ENCODE results near the gene SEL1L2.

Gene SEL1L2

DNA sequence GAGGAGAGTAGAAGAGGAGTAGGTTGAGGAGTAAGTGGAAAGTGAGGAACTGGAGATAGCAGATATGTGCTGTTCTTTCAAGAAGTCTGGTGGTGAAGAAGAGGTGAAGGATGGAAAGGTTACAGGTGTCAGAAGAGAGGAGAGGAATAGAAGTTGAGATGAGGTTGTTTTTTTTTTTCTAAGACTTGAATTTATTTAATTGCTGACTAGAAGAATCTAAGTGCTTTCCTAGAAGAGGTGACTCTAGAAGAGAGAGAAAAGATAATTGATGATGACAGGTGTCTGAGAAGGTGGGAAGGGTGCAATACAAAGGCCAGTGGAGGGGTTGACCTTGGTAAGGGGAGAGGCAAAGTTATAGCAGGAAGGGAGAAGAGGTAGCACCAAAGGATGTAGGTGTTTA, 180.0 kb downstream of the SEL1L2 start:
- DNase-seq = no peak

DNA sequence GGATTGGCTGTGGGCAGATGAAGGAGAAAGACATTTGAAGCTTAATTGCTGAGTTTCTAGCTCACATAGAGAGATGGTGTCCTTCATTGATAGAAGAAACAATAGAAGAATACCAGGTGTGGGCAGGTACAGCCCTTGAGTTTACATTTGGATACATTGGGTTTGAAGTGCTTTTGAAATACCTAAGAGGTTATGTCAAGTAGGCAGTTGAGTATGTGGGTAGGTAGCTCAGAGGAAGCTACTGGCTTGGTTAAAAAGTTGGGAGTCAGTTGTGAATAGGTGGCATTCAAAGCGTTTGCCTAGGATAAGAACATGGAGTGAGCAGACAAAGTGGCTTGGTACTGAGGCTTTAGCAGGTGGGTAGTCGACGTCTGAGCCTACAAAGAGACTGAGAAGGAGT, 180.6 kb downstream of the SEL1L2 start:
- no peak for DNase-seq

DNA sequence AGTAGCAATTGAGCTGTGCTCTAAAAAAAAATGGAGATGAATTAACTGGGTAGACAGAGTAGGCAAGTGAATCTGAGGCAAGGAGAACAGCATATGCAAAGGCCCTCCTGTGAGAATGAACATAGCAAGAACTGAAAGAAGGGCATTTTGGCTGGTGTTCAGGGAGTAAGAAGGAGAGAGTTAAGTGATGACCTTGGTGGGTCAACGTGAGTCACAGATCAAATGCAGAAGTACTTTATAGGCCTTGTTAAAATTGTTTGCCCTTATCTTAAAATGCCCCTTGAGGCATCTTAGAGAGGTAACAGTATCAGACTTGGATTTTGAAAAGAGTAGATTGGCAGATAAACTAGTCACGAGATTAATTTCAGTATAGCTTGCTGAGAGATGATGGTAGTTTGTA, 181.0 kb downstream of the SEL1L2 start:
- no peak for DNase-seq

DNA sequence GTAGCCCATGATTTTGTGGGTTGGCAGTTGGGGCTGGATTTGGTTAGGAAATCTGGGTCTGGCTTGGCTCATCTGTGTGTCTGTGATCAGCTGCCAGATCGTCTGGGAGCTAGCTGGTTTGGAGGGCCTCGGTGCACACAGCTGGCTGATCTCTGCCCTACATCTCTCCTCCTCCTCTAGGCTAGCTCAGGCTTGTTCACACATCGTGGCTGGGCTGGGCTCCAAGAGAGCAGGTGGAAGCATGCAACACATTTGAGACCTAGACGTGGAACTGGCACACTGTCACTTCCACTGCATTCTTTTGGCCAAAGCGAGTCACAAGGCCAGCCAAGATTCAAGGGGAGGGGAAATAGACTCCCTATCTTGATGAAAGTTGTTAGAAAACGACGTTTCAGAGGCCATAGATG, 189.7 kb downstream of the SEL1L2 start:
- no peak for DNase-seq

DNA sequence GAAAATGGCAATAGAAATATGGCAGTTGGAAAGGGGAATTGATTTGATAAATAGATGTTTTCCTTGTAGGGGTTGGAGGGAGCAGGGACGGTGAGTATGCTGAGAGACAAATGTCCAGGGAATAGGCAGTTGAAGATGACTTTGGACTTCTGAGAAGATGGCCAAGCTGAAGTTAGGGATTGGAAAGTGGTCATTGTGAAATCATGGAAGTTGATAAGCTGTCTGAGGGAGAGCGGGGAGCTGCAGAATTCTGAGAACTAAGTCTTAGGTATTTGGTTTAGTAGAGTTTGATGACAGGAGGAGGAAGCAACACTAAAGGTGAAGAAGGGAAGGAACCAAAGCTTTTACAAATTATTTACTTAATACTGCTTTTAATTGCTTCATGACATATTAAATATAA, 190.4 kb downstream of the SEL1L2 start:
- DNase-seq = no peak
